ENCODE results near the gene MIDN. TPM values are rescaled to one million over a fixed set of nuclear protein-coding genes. Genes with fewer than 3 reads are reported as not detected.

Gene MIDN
- polyA plus RNA-seq, 2 of the 4 experiments (the other 2 are of a cell fraction) = 9.1 to 31.4 TPM

DNA sequence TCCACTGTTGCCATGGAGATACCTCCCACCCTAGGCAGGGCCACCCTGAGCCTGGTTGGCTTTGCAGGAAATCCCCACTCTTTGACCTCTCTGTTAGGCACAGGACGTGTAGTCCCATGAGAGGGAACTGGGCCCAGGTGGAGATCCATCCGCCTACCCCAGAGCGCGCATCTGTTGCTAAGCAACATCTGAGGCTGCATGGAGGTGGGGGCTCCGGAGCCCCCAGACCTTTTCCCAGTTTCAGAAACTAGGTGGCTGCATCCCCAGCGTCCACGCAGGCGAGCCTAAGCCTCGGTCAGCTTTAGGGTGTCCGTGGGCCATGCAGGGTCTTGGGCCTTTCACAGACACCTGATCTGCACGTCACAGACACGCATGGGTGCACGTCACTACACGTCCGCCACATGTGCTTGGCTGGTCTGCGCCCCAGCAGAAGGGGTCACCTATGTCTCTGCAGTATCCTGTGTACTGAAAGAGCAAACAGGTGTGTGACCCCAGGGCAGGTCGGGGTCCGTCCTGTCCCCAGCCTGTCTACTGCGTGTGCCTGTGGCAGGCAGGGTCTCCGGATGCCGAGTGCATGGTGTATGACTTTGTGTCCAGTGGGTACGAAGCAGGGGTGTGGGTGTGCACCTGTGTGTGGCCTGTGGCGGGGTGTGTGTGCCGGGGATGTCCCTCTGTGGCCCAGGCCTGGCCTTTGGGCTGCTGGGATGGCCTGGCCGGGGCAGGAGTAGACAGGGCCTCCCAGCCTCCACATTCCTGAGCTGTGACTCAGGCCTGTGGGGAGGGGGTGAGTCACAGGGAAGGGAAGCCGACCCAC, 16.6 kb downstream of the MIDN start:
- CTCF ChIA-PET = interaction anchor here (4.9 to 18.7 kb wide), 2 partner anchors 10 to 21 kb away, joined by 107 to 500 read pairs; partner anchors contain the start of gene ATP5F1D
- POLR2A ChIA-PET = interaction anchor here (1.5 to 3.8 kb wide), 5 partner anchors 10 to 21 kb away, joined by 5 to 42 read pairs (median 14); partner anchors contain the start of gene FAM174C
- TF ChIP-seq KDM1A (IDR thresholded peaks at IDR 0.05; ENCODE audit: low read depth) (no peak), JUN (IDR thresholded peaks at IDR 0.05) (no peak), MAZ (IDR thresholded peaks at IDR 0.05; ENCODE audit: borderline replicate concordance, low read depth, low read length) (no peak), EHMT2 (IDR thresholded peaks at IDR 0.05; ENCODE audit: low read depth) (no peak), CHD4 (IDR thresholded peaks at IDR 0.05; ENCODE audit: borderline replicate concordance) (no peak), TFCP2L1 (CRISPR knock-in tag; IDR thresholded peaks at IDR 0.05) (no peak), PHF8 (IDR thresholded peaks at IDR 0.05; ENCODE audit: borderline replicate concordance, low read depth) (no peak), JUNB (IDR thresholded peaks at IDR 0.05) (peak; percentile 60; the same call in 1 of the 2 replicates), EP300 (IDR thresholded peaks at IDR 0.05) (peak in 1 of 2 experiments; percentile 37; a peak in 1 of 5 replicates), RAD21 (conservative IDR thresholded peaks at IDR 0.05 in 1 of 2, IDR thresholded peaks at IDR 0.05 in 1 of 2) (no peak), CEBPB (IDR thresholded peaks at IDR 0.05) (no peak), FOSL2 (IDR thresholded peaks at IDR 0.05) (peak; percentile 82), FOSL2 (CRISPR knock-in tag; IDR thresholded peaks at IDR 0.05) (peak; percentile 96), CBX8 (IDR thresholded peaks at IDR 0.05) (no peak), ZFP36 (IDR thresholded peaks at IDR 0.05; ENCODE audit: borderline replicate concordance, partially characterized antibody) (no peak), CBX2 (IDR thresholded peaks at IDR 0.05; ENCODE audit: borderline replicate concordance, low read depth) (no peak)
- TF ChIP-seq, protein P1, sequence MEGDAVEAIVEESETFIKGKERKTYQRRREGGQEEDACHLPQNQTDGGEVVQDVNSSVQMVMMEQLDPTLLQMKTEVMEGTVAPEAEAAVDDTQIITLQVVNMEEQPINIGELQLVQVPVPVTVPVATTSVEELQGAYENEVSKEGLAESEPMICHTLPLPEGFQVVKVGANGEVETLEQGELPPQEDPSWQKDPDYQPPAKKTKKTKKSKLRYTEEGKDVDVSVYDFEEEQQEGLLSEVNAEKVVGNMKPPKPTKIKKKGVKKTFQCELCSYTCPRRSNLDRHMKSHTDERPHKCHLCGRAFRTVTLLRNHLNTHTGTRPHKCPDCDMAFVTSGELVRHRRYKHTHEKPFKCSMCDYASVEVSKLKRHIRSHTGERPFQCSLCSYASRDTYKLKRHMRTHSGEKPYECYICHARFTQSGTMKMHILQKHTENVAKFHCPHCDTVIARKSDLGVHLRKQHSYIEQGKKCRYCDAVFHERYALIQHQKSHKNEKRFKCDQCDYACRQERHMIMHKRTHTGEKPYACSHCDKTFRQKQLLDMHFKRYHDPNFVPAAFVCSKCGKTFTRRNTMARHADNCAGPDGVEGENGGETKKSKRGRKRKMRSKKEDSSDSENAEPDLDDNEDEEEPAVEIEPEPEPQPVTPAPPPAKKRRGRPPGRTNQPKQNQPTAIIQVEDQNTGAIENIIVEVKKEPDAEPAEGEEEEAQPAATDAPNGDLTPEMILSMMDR (IDR thresholded peaks at IDR 0.05) = no peak
- TF ChIP-seq, protein P2, sequence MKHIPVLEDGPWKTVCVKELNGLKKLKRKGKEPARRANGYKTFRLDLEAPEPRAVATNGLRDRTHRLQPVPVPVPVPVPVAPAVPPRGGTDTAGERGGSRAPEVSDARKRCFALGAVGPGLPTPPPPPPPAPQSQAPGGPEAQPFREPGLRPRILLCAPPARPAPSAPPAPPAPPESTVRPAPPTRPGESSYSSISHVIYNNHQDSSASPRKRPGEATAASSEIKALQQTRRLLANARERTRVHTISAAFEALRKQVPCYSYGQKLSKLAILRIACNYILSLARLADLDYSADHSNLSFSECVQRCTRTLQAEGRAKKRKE (CRISPR knock-in tag; IDR thresholded peaks at IDR 0.05; ENCODE audit: low read depth) = no peak
- H3K4me1 ChIP-seq = peaks cover 57% of the 10 kb centered on the region
- H3K9me3 ChIP-seq = no peaks in the 10 kb centered on the region
- peak overlapping the region; percentile 95 for H3K4me2 ChIP-seq
- H3K27ac ChIP-seq = peak overlapping the region; percentile 90 to 100
- 60% methylated on average over 12 of the region's 26 CpGs for WGBS (ENCODE audit: missing lambda C conversion rate)
- ATAC-seq (peak; percentile 6 to 13; a peak in 4 of 6 replicates), DNase-seq (ENCODE audit: low read depth in 1 of 2, low spot score in 1 of 2) (peak; percentile 59 to 86), FAIRE-seq (no peak)
- no peak overlapping the region; the same call in 2 of the 3 replicates for H3K4me3 ChIP-seq

DNA sequence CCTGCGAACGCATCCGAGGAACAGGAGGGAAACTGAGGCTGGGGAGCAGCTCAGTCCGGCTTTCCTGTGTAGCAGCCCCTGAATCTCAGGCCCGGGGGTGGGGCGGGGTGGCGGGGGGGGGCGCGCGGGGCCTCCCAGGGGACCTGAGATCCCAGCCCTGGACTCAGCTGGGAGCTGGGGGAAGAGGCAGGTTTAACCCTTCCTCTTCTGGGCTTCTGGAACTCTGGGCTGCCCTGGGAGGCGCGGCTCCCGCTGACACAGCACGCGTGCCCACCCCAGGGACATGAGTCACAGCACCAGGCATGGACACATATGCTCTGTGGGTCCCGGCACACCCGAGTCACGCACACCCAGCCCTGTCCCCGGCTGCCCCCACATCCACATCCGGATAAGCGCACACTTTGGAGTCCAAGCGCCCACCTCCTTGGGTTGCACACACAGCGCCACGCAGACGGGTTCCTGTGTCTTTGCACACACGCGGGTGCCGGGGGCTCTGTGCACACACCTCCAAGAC, 17.3 kb downstream of the MIDN start:
- peaks cover 57% of the 10 kb centered on the region for H3K4me1 ChIP-seq
- no peaks in the 10 kb centered on the region for H3K9me3 ChIP-seq
- CTCF ChIA-PET = interaction anchor here (1.2 to 18.7 kb wide), 7 partner anchors 10 to 223 kb away, joined by 3 to 500 read pairs (median 8); partner anchors contain the start of gene ATP5F1D
- FAIRE-seq = no peak
- H3K4me3 ChIP-seq = peak overlapping the region; percentile 53
- peak overlapping the region; percentile 95 for H3K4me2 ChIP-seq
- DNase-seq (ENCODE audit: low read depth in 1 of 2, low spot score in 1 of 2) = peak; percentile 31 to 67
- POLR2A ChIA-PET = interaction anchor here (1.5 to 3.8 kb wide), 5 partner anchors 10 to 22 kb away, joined by 5 to 42 read pairs (median 14); partner anchors contain the start of gene FAM174C
- WGBS (ENCODE audit: missing lambda C conversion rate) = 4% methylated on average over 9 of the region's 28 CpGs
- ATAC-seq = peak; percentile 1 to 5; a peak in 5 of 6 replicates
- TF ChIP-seq, protein P2 (CRISPR knock-in tag; IDR thresholded peaks at IDR 0.05; ENCODE audit: low read depth) = no peak
- TF ChIP-seq, protein P3, sequence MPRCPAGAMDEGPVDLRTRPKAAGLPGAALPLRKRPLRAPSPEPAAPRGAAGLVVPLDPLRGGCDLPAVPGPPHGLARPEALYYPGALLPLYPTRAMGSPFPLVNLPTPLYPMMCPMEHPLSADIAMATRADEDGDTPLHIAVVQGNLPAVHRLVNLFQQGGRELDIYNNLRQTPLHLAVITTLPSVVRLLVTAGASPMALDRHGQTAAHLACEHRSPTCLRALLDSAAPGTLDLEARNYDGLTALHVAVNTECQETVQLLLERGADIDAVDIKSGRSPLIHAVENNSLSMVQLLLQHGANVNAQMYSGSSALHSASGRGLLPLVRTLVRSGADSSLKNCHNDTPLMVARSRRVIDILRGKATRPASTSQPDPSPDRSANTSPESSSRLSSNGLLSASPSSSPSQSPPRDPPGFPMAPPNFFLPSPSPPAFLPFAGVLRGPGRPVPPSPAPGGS (IDR thresholded peaks at IDR 0.05) = peak; percentile 19; the same call in 1 of the 3 replicates
- TF ChIP-seq GATA3 (IDR thresholded peaks at IDR 0.05; ENCODE audit: borderline replicate concordance) (peak; percentile 8; the same call in 1 of the 2 replicates), JUNB (IDR thresholded peaks at IDR 0.05) (peak; percentile 5; the same call in 1 of the 2 replicates), NFE2L2 (conservative IDR thresholded peaks at IDR 0.05; ENCODE audit: low read length) (no peak), POLR2A (IDR thresholded peaks at IDR 0.05; ENCODE audit: low read length) (0 out of 2 replicates have a peak, but pooled peaks have one; percentile 5)
- peak overlapping the region; percentile 90 to 100 for H3K27ac ChIP-seq

All from A549 (cell line).